Measurements from ENCODE around the gene LIG1. TPM values are rescaled to one million over a fixed set of nuclear protein-coding genes. Genes with fewer than 3 reads are reported as not detected.

Gene LIG1
- total and polyA plus RNA-seq, 2 of the 13 experiments (the other 11 are each of a cell fraction or from before 2014, with no cell fraction given): 20.1 to 64.4 TPM

- TF ChIP-seq ZFX (CRISPR knock-in tag; IDR thresholded peaks at IDR 0.05; ENCODE audit: low read depth) (no peak), BHLHE40 (IDR thresholded peaks at IDR 0.05; ENCODE audit: low read length) (no peak), RBFOX2 (IDR thresholded peaks at IDR 0.05; ENCODE audit: low read depth, low read length) (no peak), ZSCAN20 (CRISPR knock-in tag; IDR thresholded peaks at IDR 0.05; ENCODE audit: borderline replicate concordance) (no peak), CERS6 (CRISPR knock-in tag; IDR thresholded peaks at IDR 0.05) (no peak), NFRKB (IDR thresholded peaks at IDR 0.05) (no peak)
Observed at GRCh38 chr19:48213959-48214358, 43.8 kb upstream of the LIG1 start (continued).

GRCh38 chr19:48210005-48210404 is 39.9 kb upstream of the LIG1 start:
- Histone ChIP-seq H3K79me2 (ENCODE audit: insufficient read depth, low read length) (no peaks in the 10 kb centered on the region), H3K4me1 (ENCODE audit: insufficient read depth, low read length) (peaks cover 3% of the 10 kb centered on the region), H3K9me3 (ENCODE audit: low read length) (no peaks in the 10 kb centered on the region), H3K27ac (ENCODE audit: extremely low read length, insufficient read depth, low read length) (no peak overlapping the region), H2AFZ (ENCODE audit: low read length) (no peak overlapping the region), H3K4me2 (ENCODE audit: low read depth, low read length) (no peak overlapping the region), H3K4me3 (replicated peaks in 1 of 3; ENCODE audit: insufficient read depth in 1 of 3, low read depth in 2 of 3, low read length in 3 of 3) (no peak overlapping the region), H3K9ac (ENCODE audit: insufficient read depth, low read depth, low read length) (no peak overlapping the region), H3K27me3 (ENCODE audit: control insufficient read depth in 1 of 2, insufficient read depth in 2 of 2, low read length in 2 of 2) (no peaks in the 10 kb centered on the region), H4K20me1 (ENCODE audit: insufficient read depth, low read length) (no peaks in the 10 kb centered on the region), H3K36me3 (replicated peaks in 1 of 2; ENCODE audit: control insufficient read depth in 1 of 2, insufficient read depth in 2 of 2, low read length in 2 of 2) (no peaks in the 10 kb centered on the region)
- ATAC-seq (no peak), DNase-seq (ENCODE audit: low spot score) (no peak), FAIRE-seq (no peak)
- no TSS peak for BruUV-seq (replicated peaks)
- in situ Hi-C loops (cut with HindIII; ENCODE audit: extremely low pct_ligation_motif_present, low pct_unique_long_range_greater_than_20kb) (no loop called here), intact Hi-C loops (cut with micrococcal nuclease; ENCODE audit: unreplicated experiment) (no loop called here)
- TF ChIP-seq ERF (CRISPR knock-in tag; IDR thresholded peaks at IDR 0.05) (no peak), SSRP1 (CRISPR knock-in tag; IDR thresholded peaks at IDR 0.05) (no peak)
- ChIA-PET POLR2A (no interaction called here), CTCF (ENCODE audit: low intra/inter-chr PET ratio, low total read pairs) (no interaction called here)
- WGBS (ENCODE audit: low lambda C conversion rate): 85% methylated on average over 3 of the region's 3 CpGs
